NOMO-1 treated with DMSO at 0.1 percent for 48 hours (cell line): ENCODE data around the gene ZNF385D.

Experiments used
- DNase-seq: peaks from one replicate; lab custom pipeline; 2025; ENCODE audit not compliant: unreplicated experiment; lab: John Stamatoyannopoulos, UW

ZNF385D gene, protein sequence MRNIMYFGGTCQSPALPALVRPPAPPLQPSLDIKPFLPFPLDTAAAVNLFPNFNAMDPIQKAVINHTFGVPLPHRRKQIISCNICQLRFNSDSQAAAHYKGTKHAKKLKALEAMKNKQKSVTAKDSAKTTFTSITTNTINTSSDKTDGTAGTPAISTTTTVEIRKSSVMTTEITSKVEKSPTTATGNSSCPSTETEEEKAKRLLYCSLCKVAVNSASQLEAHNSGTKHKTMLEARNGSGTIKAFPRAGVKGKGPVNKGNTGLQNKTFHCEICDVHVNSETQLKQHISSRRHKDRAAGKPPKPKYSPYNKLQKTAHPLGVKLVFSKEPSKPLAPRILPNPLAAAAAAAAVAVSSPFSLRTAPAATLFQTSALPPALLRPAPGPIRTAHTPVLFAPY

GRCh38 chr3:21750831-21751391 is at the start of gene ZNF385D:
ZNF385D (minus strand) TSS chr3:21751210; CDS start chr3:21750916, 294 bp downstream.
- no peak for DNase-seq

GRCh38 chr3:21798356-21799088 is 47.5 kb upstream of the ZNF385D start:
- DNase-seq, result no peak

DNA sequence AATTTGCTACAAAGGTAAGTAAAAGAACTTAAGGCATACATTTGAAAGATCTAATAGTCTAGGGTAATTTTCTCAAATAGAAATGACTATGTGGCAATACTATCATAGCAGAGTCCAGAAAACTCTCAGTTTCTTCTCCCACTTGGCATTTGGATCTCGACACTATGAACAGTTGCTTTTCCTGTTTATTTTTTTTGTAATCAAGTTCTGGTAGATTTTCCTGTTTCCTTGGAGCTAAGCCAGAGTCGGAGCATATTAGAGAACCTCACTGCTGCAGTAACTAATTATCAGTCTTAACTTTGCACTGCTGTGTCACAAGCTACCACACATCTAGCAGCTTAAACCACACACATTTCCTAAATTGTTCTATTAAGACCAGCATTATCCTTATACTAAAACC is 44.9 kb upstream of the ZNF385D start:
- DNase-seq, result no peak

GRCh38 chr3:21795152-21795837 is 44.3 kb upstream of the ZNF385D start:
- no peak for DNase-seq

DNA sequence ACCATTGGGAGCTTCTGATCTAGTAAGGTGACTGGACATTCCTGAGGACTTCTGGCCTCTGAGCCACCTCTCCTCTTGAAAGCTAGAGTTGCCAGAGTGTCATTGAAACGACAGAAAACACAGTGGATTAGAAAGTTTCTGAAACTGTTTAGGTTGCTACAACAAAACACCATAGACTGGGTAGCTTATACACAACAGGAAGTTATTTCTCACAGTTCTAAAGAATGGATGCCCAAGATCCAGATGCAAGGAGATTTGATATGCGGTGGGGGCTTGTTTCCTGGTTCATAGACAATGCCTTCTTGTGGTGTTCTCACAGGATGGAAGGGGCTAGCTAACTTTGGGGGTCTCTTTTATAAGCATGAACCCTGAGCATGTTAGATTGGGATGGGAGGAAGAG is 43.3 kb upstream of the ZNF385D start:
- DNase-seq, result no peak

- no peak for DNase-seq
These were observed 41.2 kb upstream of the ZNF385D start for GRCh38 chr3:21792176-21792575.

- DNase-seq, result no peak
These were observed 40.3 kb upstream of the ZNF385D start for GRCh38 chr3:21791356-21791755.

DNA sequence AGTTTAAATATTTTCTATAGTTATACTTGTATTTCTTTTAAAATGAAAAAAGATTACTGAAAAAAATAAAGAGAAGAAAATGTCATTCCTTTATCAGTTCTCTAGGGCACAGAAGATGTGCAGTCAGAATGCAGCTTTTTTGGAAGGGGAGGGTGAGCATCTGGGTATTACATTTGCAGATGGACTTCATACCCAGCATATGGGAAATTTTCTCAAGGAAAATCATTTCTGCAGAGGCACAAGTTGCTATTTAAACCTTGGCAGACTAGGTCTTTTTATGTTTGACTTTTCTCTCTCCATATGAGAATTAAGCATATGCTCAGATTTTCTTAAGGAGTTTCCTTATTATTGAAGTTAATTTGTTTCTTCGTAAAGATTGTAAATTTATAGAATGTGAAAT is 39.5 kb upstream of the ZNF385D start:
- no peak for DNase-seq

DNA sequence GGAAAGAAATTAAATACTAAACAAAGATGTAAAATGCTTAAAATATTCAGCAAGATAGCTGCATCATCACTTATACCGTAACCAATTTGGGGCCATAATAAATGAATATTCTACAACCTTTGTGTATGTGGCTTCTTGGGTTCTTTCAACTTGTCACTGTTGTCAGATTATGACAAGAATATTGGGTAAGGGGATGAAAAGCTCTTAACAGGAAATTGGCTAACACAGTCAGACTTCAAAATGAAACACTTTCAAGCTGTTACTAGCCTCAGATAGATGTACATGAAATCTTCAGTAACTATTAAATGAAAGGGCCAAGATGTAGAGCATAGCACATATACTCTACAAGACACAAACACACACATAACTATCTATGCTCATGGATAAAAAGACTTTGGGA is 38.7 kb upstream of the ZNF385D start:
- DNase-seq, result no peak

DNA sequence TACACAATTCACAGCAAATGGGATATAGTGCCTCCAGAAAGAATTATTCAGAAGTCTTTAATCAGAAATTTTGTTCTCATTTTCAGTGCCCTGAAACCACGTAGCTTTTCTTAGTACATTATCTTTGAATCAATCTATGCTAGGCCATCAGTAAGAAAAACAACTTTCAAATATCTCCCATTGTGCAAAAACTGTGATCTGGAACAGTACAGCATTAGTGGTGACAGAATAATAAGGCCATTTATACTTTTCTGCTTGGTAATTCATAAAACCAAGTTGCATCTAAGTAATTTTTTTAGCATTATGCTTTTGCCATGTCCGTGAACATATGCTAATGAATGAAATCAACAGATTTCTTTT is 35.4 kb upstream of the ZNF385D start:
- no peak for DNase-seq

DNA sequence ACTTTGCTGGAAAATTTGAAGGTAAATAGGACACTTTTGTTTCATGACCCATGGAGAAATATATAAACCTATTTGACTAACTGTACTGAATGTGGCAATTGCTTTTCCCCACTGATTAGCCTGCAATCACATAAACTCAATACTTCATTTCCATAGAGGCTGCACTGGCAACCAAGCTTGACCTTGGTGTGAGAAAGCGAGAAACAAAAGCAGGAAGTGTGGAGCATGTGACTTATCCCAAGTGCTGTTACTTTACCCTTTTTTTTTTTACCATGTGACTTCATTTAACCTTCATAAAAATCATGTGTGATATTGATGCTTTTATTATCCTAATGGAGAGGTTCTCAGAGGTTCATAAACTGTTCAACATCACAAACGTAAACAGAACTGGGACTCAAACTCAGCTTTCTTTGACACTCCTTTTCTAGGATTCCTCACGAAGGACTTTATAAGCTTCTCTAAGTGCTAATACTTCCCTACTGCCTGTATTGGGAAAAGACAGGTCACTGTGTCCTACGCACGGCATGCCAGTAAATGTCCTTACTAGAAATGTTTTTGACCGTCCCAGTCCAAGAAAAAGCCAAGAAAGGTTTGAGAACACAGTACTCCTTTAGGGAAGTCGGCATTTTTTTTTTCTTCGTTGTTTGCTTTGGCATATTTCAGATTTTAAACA is 34.9 kb upstream of the ZNF385D start:
- no peak for DNase-seq

DNA sequence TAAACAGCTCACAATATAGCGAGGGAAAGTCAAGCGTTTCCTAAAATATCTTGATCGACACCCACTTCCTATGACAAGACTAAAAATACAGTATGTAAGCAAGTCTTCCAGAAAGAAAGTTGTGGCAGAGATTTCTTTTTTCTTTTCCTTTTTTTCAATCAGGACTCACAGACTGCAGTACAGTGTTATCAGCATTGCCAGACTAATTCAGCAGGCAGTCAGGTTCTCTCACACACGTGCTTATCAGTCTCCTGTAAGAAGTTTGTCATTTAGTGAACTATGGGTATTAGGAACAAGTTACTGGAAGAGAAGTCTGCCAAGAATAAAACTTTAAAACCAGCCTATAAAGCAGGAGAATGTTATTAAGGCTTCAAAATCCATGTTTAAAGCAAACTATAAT is 32.8 kb upstream of the ZNF385D start:
- no peak for DNase-seq

DNA sequence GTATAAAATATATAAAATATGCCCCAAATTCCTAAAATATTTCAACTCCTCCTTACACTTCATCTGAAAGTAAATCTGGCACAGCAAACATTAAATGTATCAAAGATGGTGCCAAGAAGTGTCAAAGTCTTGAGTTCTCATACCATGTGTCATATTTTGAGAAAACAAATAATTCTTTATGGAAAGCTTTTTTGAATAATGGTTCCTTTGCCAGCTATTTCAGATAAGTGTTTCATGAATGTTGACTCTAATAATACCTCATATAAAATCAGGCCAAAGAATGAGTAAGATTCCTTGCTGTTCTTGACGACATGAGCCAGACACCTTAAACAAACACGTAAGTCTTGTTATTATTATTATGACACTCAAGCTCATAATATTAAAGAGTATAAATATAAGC is 30.3 kb upstream of the ZNF385D start:
- no peak for DNase-seq

GRCh38 chr3:21779909-21780308 is 28.9 kb upstream of the ZNF385D start:
- DNase-seq, result no peak

- no peak for DNase-seq
These were observed 27.7 kb upstream of the ZNF385D start for GRCh38 chr3:21778715-21779114.

DNA sequence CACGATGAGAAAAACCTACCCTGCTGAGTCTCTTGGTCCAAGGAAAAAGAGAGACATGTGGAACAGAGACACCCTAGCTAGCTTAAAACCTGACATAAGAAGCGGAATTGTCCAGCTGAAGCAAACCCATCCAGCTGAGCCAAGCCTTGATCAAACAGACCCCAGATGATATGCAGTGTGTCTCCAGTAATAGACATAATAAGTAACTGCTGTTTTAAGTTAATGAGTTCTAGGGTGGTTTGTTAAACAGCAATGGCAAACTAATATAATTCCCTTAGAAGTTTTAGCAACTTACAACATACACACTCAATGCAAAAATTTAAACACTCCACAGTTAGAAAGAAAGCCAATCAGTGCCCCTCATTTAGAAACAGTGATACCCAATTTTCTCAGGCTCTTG is 26.8 kb upstream of the ZNF385D start:
- no peak for DNase-seq

GRCh38 chr3:21766002-21766401 is 15.0 kb upstream of the ZNF385D start:
- no peak for DNase-seq

GRCh38 chr3:21755896-21756295 is 4.9 kb upstream of the ZNF385D start:
- no peak for DNase-seq

DNA sequence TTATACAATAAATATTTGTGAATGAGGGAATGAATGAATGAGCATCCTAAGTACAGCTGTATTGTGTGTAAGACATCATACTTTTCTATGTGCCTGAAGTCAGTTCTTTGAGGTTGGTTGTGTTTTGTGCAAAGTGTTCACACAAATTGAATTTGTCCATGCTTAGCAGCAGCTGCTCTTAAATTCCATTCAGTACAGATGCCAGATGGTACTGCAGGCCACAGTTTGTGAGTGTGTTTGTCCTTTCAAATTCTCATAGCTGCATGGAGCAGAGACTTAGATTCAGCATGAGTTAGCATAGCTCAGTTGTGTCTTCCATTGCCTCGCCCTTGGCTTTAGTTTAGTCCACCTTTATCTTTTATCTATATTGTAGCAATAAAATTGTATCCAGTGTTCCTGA is 3.8 kb upstream of the ZNF385D start:
- DNase-seq, result no peak

GRCh38 chr3:21752749-21753347 is 1.8 kb upstream of the ZNF385D start:
- peak; percentile 9 for DNase-seq

GRCh38 chr3:21751886-21752285 is 876 bp upstream of the ZNF385D start:
- DNase-seq, result no peak
